ENCODE measurements around the gene DEPP1. TPM values are rescaled to one million over a fixed set of nuclear protein-coding genes. Genes with fewer than 3 reads are reported as not detected.
A peak's percentile ranks its signal among the peaks of the same experiment; 100 is the strongest.

The DEPP1 gene
- total and polyA plus RNA-seq, 10 of the 15 experiments (the other 5 are each of a cell fraction or from before 2014, with no cell fraction given) = 1.7 to 12.1 (median 7.3) TPM

DNA sequence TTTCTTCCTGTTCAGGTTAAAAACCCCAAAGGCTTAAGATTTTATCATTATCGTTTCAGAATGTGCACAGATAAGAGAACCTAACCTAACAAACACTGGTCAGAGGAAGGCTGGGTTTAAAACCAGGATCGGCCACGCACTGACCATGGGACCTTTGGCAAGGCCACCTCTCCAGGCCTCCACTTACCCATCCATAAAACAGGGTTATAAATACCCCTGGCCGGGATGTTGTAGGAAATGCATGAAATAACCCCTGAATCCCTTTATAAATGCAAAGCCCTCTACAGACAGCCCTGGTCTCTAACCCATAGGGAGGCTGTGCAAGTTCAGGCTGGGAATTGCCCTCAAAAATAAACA is 418 bp downstream of the DEPP1 start:
- ChIA-PET CTCF (interaction anchor here (1.0 to 10.1 kb wide), 5 partner anchors 14 to 272 kb away, joined by 3 to 181 read pairs (median 8); no protein-coding TSS in a partner anchor), POLR2A (interaction anchor here (1.0 to 7.4 kb wide), 7 partner anchors 13 to 45 kb away, joined by 3 to 110 read pairs (median 7); no protein-coding TSS in a partner anchor), SMC1A (ENCODE audit: uncharacterized antibody, unreplicated experiment) (interaction anchor here (1.3 to 5.2 kb wide), 7 partner anchors 10 to 46 kb away, joined by 6 to 43 read pairs (median 8); partner anchors contain the start of gene ZNF22), RAD21 (ENCODE audit: unreplicated experiment) (interaction anchor here (0.7 to 7.7 kb wide), 5 partner anchors 10 to 49 kb away, joined by 3 to 124 read pairs (median 4); no protein-coding TSS in a partner anchor)
- in situ Hi-C loops (cut with MboI) = loop anchor here (5.0 kb wide), 1 partner anchor 46 kb away; no protein-coding TSS in a partner anchor
- Histone ChIP-seq H3K9ac (ENCODE audit: control insufficient read depth, insufficient read depth, low read length) (peak overlapping the region; percentile 41; the same call in 1 of the 2 replicates), H3K36me3 (ENCODE audit: control insufficient read depth in 2 of 2, insufficient read depth in 2 of 2, low read length in 1 of 2) (no peaks in the 10 kb centered on the region; a peak in 2 of 4 replicates), H3K4me1 (ENCODE audit: control insufficient read depth, insufficient read depth, low read length) (peaks cover 63% of the 10 kb centered on the region), H4K20me1 (ENCODE audit: control insufficient read depth, insufficient read depth) (no peaks in the 10 kb centered on the region), H3K9me3 (replicated peaks; ENCODE audit: control insufficient read depth, insufficient read depth, low read length) (no peaks in the 10 kb centered on the region), H3K27me3 (replicated peaks in 1 of 2; ENCODE audit: control insufficient read depth in 2 of 2, insufficient read depth in 2 of 2, low read length in 1 of 2) (no peaks in the 10 kb centered on the region), H3K4me2 (ENCODE audit: control insufficient read depth, insufficient read depth) (peak overlapping the region; percentile 57), H3K4me3 (peak overlapping the region; percentile 61), H3K79me2 (ENCODE audit: control insufficient read depth, insufficient read depth, low read length) (peaks cover 11% of the 10 kb centered on the region), H2AFZ (ENCODE audit: control insufficient read depth, low read depth, low read length) (no peak overlapping the region), H3K27ac (ENCODE audit: control insufficient read depth, insufficient read depth) (peak overlapping the region; percentile 48)
- FAIRE-seq (no peak), ATAC-seq (no peak), DNase-seq (ENCODE audit: low read depth, low spot score) (no peak)
- intact Hi-C loops (cut with micrococcal nuclease; ENCODE audit: unreplicated experiment) = no loop called here
- no peak for TF ChIP-seq ZNF207 (IDR thresholded peaks at IDR 0.05; ENCODE audit: borderline replicate concordance)
- no peak for TF ChIP-seq TAF1 (IDR thresholded peaks at IDR 0.05; ENCODE audit: borderline replicate concordance, low read depth, low read length)
- TSS peak; percentile 89 for BruUV-seq (replicated peaks)
- WGBS (ENCODE audit: insufficient coverage, insufficient replicate concordance, low lambda C conversion rate, missing lambda C conversion rate) = 49% methylated on average over 4 of the region's 4 CpGs

- Histone ChIP-seq H3K79me2 (ENCODE audit: control insufficient read depth, insufficient read depth, low read length) (peaks cover 11% of the 10 kb centered on the region), H3K27ac (ENCODE audit: control insufficient read depth, insufficient read depth) (peak overlapping the region; percentile 47), H3K4me2 (ENCODE audit: control insufficient read depth, insufficient read depth) (peak overlapping the region; percentile 57), H3K27me3 (replicated peaks in 1 of 2; ENCODE audit: control insufficient read depth in 2 of 2, insufficient read depth in 2 of 2, low read length in 1 of 2) (no peaks in the 10 kb centered on the region), H4K20me1 (ENCODE audit: control insufficient read depth, insufficient read depth) (no peaks in the 10 kb centered on the region), H3K4me3 (peak overlapping the region; percentile 61; the same call in 1 of the 2 replicates), H3K9ac (ENCODE audit: control insufficient read depth, insufficient read depth, low read length) (peak overlapping the region; percentile 41), H3K4me1 (ENCODE audit: control insufficient read depth, insufficient read depth, low read length) (peaks cover 69% of the 10 kb centered on the region), H3K9me3 (replicated peaks; ENCODE audit: control insufficient read depth, insufficient read depth, low read length) (no peaks in the 10 kb centered on the region), H2AFZ (ENCODE audit: control insufficient read depth, low read depth, low read length) (no peak overlapping the region), H3K36me3 (ENCODE audit: control insufficient read depth in 2 of 2, insufficient read depth in 2 of 2, low read length in 1 of 2) (no peaks in the 10 kb centered on the region; a peak in 2 of 4 replicates)
- BruUV-seq (replicated peaks) = no TSS peak
- WGBS (ENCODE audit: insufficient coverage, insufficient replicate concordance, low lambda C conversion rate, missing lambda C conversion rate) = 79% methylated on average over 25 of the region's 25 CpGs
- ChIA-PET CTCF (interaction anchor here (1.4 to 10.1 kb wide), 4 partner anchors 13 to 273 kb away, joined by 3 to 181 read pairs (median 6); no protein-coding TSS in a partner anchor), SMC1A (ENCODE audit: uncharacterized antibody, unreplicated experiment) (interaction anchor here (1.9 to 5.2 kb wide), 7 partner anchors 10 to 45 kb away, joined by 4 to 43 read pairs (median 25); partner anchors contain the start of gene ZNF22), POLR2A (interaction anchor here (1.1 to 7.4 kb wide), 7 partner anchors 12 to 41 kb away, joined by 3 to 110 read pairs (median 7); no protein-coding TSS in a partner anchor), RAD21 (ENCODE audit: unreplicated experiment) (interaction anchor here (4.4 to 7.7 kb wide), 2 partner anchors 12 to 44 kb away, joined by 62 to 124 read pairs; no protein-coding TSS in a partner anchor)
- FAIRE-seq (no peak), DNase-seq (ENCODE audit: low read depth, low spot score) (no peak), ATAC-seq (no peak)
- intact Hi-C loops (cut with micrococcal nuclease; ENCODE audit: unreplicated experiment) (no loop called here), in situ Hi-C loops (cut with MboI) (loop anchor here (5.0 kb wide), 1 partner anchor 45 kb away; no protein-coding TSS in a partner anchor)
- TF ChIP-seq LARP7 (IDR thresholded peaks at IDR 0.05) (no peak), WRNIP1 (IDR thresholded peaks at IDR 0.05; ENCODE audit: borderline replicate concordance, low read depth, low read length) (no peak), MTA2 (IDR thresholded peaks at IDR 0.05; ENCODE audit: low read depth) (no peak), BMI1 (IDR thresholded peaks at IDR 0.05; ENCODE audit: borderline replicate concordance) (no peak), DPF2 (IDR thresholded peaks at IDR 0.05) (no peak)
- TF ChIP-seq, protein P1, sequence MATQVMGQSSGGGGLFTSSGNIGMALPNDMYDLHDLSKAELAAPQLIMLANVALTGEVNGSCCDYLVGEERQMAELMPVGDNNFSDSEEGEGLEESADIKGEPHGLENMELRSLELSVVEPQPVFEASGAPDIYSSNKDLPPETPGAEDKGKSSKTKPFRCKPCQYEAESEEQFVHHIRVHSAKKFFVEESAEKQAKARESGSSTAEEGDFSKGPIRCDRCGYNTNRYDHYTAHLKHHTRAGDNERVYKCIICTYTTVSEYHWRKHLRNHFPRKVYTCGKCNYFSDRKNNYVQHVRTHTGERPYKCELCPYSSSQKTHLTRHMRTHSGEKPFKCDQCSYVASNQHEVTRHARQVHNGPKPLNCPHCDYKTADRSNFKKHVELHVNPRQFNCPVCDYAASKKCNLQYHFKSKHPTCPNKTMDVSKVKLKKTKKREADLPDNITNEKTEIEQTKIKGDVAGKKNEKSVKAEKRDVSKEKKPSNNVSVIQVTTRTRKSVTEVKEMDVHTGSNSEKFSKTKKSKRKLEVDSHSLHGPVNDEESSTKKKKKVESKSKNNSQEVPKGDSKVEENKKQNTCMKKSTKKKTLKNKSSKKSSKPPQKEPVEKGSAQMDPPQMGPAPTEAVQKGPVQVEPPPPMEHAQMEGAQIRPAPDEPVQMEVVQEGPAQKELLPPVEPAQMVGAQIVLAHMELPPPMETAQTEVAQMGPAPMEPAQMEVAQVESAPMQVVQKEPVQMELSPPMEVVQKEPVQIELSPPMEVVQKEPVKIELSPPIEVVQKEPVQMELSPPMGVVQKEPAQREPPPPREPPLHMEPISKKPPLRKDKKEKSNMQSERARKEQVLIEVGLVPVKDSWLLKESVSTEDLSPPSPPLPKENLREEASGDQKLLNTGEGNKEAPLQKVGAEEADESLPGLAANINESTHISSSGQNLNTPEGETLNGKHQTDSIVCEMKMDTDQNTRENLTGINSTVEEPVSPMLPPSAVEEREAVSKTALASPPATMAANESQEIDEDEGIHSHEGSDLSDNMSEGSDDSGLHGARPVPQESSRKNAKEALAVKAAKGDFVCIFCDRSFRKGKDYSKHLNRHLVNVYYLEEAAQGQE (IDR thresholded peaks at IDR 0.05; ENCODE audit: low read depth, low read length) = no peak
- TF ChIP-seq, protein P2, sequence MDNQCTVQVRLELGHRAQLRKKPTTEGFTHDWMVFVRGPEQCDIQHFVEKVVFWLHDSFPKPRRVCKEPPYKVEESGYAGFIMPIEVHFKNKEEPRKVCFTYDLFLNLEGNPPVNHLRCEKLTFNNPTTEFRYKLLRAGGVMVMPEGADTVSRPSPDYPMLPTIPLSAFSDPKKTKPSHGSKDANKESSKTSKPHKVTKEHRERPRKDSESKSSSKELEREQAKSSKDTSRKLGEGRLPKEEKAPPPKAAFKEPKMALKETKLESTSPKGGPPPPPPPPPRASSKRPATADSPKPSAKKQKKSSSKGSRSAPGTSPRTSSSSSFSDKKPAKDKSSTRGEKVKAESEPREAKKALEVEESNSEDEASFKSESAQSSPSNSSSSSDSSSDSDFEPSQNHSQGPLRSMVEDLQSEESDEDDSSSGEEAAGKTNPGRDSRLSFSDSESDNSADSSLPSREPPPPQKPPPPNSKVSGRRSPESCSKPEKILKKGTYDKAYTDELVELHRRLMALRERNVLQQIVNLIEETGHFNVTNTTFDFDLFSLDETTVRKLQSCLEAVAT (IDR thresholded peaks at IDR 0.05) = 0 out of 2 replicates have a peak, but pooled peaks have one; percentile 42
These were observed 1.1 kb downstream of the DEPP1 start for GRCh38 chr10:44977287-44978212.
